ENCODE measurements around the gene CRYBA4. TPM values are rescaled to one million over a fixed set of nuclear protein-coding genes. Genes with fewer than 3 reads are reported as not detected.

CRYBA4 gene
- total RNA-seq, 1 experiment from 2014 or later: not detected

GRCh38 chr22:26634189-26634588 lies 12.4 kb downstream of the CRYBA4 start:
- no peaks in the 10 kb centered on the region for H3K27me3 ChIP-seq (ENCODE audit: control insufficient read depth, insufficient read depth, low read length)
- ChIA-PET POLR2A (no interaction called here), CTCF (no interaction called here)
- TF ChIP-seq, protein P1, sequence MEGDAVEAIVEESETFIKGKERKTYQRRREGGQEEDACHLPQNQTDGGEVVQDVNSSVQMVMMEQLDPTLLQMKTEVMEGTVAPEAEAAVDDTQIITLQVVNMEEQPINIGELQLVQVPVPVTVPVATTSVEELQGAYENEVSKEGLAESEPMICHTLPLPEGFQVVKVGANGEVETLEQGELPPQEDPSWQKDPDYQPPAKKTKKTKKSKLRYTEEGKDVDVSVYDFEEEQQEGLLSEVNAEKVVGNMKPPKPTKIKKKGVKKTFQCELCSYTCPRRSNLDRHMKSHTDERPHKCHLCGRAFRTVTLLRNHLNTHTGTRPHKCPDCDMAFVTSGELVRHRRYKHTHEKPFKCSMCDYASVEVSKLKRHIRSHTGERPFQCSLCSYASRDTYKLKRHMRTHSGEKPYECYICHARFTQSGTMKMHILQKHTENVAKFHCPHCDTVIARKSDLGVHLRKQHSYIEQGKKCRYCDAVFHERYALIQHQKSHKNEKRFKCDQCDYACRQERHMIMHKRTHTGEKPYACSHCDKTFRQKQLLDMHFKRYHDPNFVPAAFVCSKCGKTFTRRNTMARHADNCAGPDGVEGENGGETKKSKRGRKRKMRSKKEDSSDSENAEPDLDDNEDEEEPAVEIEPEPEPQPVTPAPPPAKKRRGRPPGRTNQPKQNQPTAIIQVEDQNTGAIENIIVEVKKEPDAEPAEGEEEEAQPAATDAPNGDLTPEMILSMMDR (IDR thresholded peaks at IDR 0.05): no peak
- TF ChIP-seq, protein P2, sequence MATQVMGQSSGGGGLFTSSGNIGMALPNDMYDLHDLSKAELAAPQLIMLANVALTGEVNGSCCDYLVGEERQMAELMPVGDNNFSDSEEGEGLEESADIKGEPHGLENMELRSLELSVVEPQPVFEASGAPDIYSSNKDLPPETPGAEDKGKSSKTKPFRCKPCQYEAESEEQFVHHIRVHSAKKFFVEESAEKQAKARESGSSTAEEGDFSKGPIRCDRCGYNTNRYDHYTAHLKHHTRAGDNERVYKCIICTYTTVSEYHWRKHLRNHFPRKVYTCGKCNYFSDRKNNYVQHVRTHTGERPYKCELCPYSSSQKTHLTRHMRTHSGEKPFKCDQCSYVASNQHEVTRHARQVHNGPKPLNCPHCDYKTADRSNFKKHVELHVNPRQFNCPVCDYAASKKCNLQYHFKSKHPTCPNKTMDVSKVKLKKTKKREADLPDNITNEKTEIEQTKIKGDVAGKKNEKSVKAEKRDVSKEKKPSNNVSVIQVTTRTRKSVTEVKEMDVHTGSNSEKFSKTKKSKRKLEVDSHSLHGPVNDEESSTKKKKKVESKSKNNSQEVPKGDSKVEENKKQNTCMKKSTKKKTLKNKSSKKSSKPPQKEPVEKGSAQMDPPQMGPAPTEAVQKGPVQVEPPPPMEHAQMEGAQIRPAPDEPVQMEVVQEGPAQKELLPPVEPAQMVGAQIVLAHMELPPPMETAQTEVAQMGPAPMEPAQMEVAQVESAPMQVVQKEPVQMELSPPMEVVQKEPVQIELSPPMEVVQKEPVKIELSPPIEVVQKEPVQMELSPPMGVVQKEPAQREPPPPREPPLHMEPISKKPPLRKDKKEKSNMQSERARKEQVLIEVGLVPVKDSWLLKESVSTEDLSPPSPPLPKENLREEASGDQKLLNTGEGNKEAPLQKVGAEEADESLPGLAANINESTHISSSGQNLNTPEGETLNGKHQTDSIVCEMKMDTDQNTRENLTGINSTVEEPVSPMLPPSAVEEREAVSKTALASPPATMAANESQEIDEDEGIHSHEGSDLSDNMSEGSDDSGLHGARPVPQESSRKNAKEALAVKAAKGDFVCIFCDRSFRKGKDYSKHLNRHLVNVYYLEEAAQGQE (IDR thresholded peaks at IDR 0.05; ENCODE audit: insufficient read depth in 1 of 2, low read depth in 2 of 2, low read length in 1 of 2): no peak
- TF ChIP-seq SIN3A (IDR thresholded peaks at IDR 0.05; ENCODE audit: borderline replicate concordance, insufficient read depth, low read depth, low read length) (no peak), POLR2AphosphoS5 (IDR thresholded peaks at IDR 0.05; ENCODE audit: low read depth, low read length) (no peak), TCF7L2 (IDR thresholded peaks at IDR 0.05; ENCODE audit: low read depth, low read length) (no peak)
- DNase-seq (ENCODE audit: low read depth, low spot score) (no peak), ATAC-seq (no peak)
- H3K4me3 ChIP-seq (ENCODE audit: low read depth in 2 of 2, low read length in 2 of 2): no peak overlapping the region
- no peak overlapping the region for H3K27ac ChIP-seq (ENCODE audit: low read length)
- no TSS peak for BruUV-seq (replicated peaks)
- intact Hi-C loops (cut with micrococcal nuclease; ENCODE audit: unreplicated experiment) (no loop called here), in situ Hi-C loops (cut with HindIII; ENCODE audit: low pct_unique_long_range_greater_than_20kb, low sequenced_read_pairs) (no loop called here)
- H3K36me3 ChIP-seq (ENCODE audit: control insufficient read depth, insufficient read depth, low read length): no peaks in the 10 kb centered on the region
- no peaks in the 10 kb centered on the region for H3K9me3 ChIP-seq (ENCODE audit: control insufficient read depth, insufficient read depth, low read depth, low read length)
- H3K4me1 ChIP-seq (ENCODE audit: control insufficient read depth, insufficient read depth, low read length): no peaks in the 10 kb centered on the region

- no peaks in the 10 kb centered on the region for H3K4me1 ChIP-seq (ENCODE audit: control insufficient read depth, insufficient read depth, low read length)
- TF ChIP-seq, protein P1 (IDR thresholded peaks at IDR 0.05): no peak
- TF ChIP-seq TCF7L2 (IDR thresholded peaks at IDR 0.05; ENCODE audit: low read depth, low read length): no peak
- TF ChIP-seq, protein P2 (IDR thresholded peaks at IDR 0.05; ENCODE audit: insufficient read depth in 1 of 2, low read depth in 2 of 2, low read length in 1 of 2): no peak
- TF ChIP-seq POLR2AphosphoS5 (IDR thresholded peaks at IDR 0.05; ENCODE audit: low read depth, low read length): no peak
- no TSS peak for BruUV-seq (replicated peaks)
- intact Hi-C loops (cut with micrococcal nuclease; ENCODE audit: unreplicated experiment) (no loop called here), in situ Hi-C loops (cut with HindIII; ENCODE audit: low pct_unique_long_range_greater_than_20kb, low sequenced_read_pairs) (no loop called here)
- no peak for DNase-seq (ENCODE audit: low read depth, low spot score)
- ATAC-seq: no peak
- no peaks in the 10 kb centered on the region for H3K36me3 ChIP-seq (ENCODE audit: control insufficient read depth, insufficient read depth, low read length)
- H3K4me3 ChIP-seq (ENCODE audit: low read depth in 2 of 2, low read length in 2 of 2): no peak overlapping the region
- H3K9me3 ChIP-seq (ENCODE audit: control insufficient read depth, insufficient read depth, low read depth, low read length): no peaks in the 10 kb centered on the region
- H3K27ac ChIP-seq (ENCODE audit: low read length): no peak overlapping the region
- ChIA-PET POLR2A (no interaction called here), CTCF (no interaction called here)
- H3K27me3 ChIP-seq (ENCODE audit: control insufficient read depth, insufficient read depth, low read length): no peaks in the 10 kb centered on the region
These were observed 13.4 kb downstream of the CRYBA4 start for GRCh38 chr22:26635117-26635516.
